Gastroesophageal sphincter (tissue), 3 donors: ENCODE results near the gene ZDHHC6.

Experiments used
- POLR2A ChIP-seq, 2 donors: fragments of 450-650 bp; IDR thresholded peaks; one replicate each; pipeline ENCODE4 v1.6.1; 2017; ENCODE audit warnings: antibody characterized with exemption in 2 of 2, mild to moderate bottlenecking in 2 of 2, moderate library complexity in 1 of 2
- POLR2AphosphoS5 ChIP-seq: sonication (generic); formaldehyde crosslinking; IDR thresholded peaks from one replicate; pipeline ENCODE4 v1.6.1; 2017; ENCODE audit warnings: antibody characterized with exemption
- TF ChIP-seq, protein P1 (sequence below), 4 experiments: fragments of 200-600 bp in 2 of 4; fragments of 450-650 bp in 2 of 4; sonication (generic) in 1 of 4; IDR thresholded peaks; one replicate each; pipeline ENCODE4 v1.5.1; 2017 to 2019; ENCODE audit warnings: antibody characterized with exemption in 4 of 4, mild to moderate bottlenecking in 2 of 4, moderate library complexity in 2 of 4

DNA sequence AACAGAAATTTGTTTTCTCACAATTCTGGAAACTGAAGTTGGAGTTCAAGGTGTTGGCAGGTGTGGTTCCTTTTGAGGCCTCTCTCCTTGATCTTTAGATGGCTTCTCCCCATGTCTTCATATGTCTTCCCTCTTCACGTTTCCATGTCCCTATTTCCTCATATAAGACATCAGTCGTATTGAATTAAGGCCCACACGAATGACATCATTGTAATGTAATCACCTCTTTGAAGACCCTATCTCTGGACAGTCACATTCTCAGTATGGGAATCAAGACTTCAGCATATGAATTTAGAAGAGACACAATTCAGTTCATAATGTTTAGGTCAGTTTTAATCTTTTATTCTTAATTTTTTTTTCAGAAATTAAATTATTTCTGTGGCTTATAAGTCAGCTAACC, 20.1 kb upstream of the ZDHHC6 start:
- TF ChIP-seq, protein P1, sequence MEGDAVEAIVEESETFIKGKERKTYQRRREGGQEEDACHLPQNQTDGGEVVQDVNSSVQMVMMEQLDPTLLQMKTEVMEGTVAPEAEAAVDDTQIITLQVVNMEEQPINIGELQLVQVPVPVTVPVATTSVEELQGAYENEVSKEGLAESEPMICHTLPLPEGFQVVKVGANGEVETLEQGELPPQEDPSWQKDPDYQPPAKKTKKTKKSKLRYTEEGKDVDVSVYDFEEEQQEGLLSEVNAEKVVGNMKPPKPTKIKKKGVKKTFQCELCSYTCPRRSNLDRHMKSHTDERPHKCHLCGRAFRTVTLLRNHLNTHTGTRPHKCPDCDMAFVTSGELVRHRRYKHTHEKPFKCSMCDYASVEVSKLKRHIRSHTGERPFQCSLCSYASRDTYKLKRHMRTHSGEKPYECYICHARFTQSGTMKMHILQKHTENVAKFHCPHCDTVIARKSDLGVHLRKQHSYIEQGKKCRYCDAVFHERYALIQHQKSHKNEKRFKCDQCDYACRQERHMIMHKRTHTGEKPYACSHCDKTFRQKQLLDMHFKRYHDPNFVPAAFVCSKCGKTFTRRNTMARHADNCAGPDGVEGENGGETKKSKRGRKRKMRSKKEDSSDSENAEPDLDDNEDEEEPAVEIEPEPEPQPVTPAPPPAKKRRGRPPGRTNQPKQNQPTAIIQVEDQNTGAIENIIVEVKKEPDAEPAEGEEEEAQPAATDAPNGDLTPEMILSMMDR (IDR thresholded peaks at IDR 0.05) = no peak
- TF ChIP-seq POLR2A (IDR thresholded peaks at IDR 0.05) = no peak
- TF ChIP-seq POLR2AphosphoS5 = no peak
